ENCODE results near the gene ZFYVE27. TPM values are rescaled to one million over a fixed set of nuclear protein-coding genes. Genes with fewer than 3 reads are reported as not detected.

ZFYVE27 gene
- total RNA-seq, 6 experiments from 2014 or later = 9.2 to 19.3 (median 12.6) TPM

DNA sequence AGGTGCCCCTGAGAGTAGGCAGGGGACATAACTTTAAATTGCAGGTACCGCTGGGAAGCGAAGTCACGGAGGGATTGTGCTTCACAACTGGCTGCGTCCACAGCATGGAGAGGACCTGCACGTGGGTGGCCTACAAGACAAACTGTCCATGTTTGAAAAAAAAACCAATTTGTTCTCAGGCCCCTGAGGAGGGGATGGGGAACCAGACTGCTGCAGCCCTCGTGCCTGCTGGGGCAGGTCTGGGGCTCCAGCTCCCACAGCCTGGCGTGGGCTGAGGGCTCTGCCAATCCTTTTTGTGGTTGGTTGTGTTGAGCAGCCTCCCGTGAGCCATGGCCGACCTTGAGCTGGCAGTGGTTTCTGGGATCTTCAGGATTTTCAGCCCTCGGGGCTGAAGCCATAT, 25.1 kb downstream of the ZFYVE27 start:
- intact Hi-C loops (cut with DNase I) = no loop called here
- 100% methylated on average over 3 of the region's 10 CpGs for WGBS (ENCODE audit: insufficient coverage, low coverage, low lambda C conversion rate, missing lambda C conversion rate)
- Histone ChIP-seq H3K27me3 (no peaks in the 10 kb centered on the region), H3K4me1 (no peaks in the 10 kb centered on the region), H3K4me3 (no peak overlapping the region), H3K36me3 (peaks cover 0 to 31% (median 4%) of the 10 kb centered on the region in 4 donors), H3K9me3 (no peaks in the 10 kb centered on the region), H3K27ac (no peak overlapping the region)
- DNase-seq (peak in 1 of 3 donors; percentile 15), ATAC-seq (no peak)
- TF ChIP-seq, protein P1, sequence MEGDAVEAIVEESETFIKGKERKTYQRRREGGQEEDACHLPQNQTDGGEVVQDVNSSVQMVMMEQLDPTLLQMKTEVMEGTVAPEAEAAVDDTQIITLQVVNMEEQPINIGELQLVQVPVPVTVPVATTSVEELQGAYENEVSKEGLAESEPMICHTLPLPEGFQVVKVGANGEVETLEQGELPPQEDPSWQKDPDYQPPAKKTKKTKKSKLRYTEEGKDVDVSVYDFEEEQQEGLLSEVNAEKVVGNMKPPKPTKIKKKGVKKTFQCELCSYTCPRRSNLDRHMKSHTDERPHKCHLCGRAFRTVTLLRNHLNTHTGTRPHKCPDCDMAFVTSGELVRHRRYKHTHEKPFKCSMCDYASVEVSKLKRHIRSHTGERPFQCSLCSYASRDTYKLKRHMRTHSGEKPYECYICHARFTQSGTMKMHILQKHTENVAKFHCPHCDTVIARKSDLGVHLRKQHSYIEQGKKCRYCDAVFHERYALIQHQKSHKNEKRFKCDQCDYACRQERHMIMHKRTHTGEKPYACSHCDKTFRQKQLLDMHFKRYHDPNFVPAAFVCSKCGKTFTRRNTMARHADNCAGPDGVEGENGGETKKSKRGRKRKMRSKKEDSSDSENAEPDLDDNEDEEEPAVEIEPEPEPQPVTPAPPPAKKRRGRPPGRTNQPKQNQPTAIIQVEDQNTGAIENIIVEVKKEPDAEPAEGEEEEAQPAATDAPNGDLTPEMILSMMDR (IDR thresholded peaks at IDR 0.05) = no peak
- TF ChIP-seq POLR2A (IDR thresholded peaks at IDR 0.05) = no peak

DNA sequence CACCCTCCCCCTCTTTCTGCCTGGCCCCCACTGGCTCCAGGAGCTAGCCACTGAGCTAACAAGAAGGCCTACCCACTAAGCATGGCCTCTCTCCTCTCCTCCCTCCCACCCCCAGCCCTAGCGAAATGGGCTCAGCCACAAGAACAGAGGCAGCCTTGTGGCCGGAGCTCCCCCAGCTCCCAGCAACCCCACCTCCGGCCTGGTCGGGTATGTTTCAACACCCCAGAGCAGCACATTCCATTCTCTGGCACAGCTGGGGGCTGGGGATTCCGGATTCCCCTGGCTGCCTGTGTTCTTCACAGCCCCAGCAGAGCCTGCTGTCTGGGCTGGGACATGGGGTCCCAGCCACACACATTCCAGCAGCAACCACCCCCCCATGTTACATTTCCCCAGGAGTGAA, 25.9 kb downstream of the ZFYVE27 start:
- WGBS (ENCODE audit: insufficient coverage, low coverage, low lambda C conversion rate, missing lambda C conversion rate) = no CpG with 5 or more reads among the region's 5 CpGs
- no peaks in the 10 kb centered on the region for H3K9me3 ChIP-seq
- H3K4me1 ChIP-seq = no peaks in the 10 kb centered on the region
- no peak overlapping the region for H3K4me3 ChIP-seq
- no peak for TF ChIP-seq POLR2A (IDR thresholded peaks at IDR 0.05)
- TF ChIP-seq, protein P1 (IDR thresholded peaks at IDR 0.05) = no peak
- no peaks in the 10 kb centered on the region for H3K27me3 ChIP-seq
- intact Hi-C loops (cut with DNase I) = no loop called here
- ATAC-seq = peak in 2 of 4 donors; percentile 21 to 23
- H3K36me3 ChIP-seq = peaks cover 0 to 23% (median 4%) of the 10 kb centered on the region in 4 donors
- DNase-seq = peak in 1 of 3 donors; percentile 35
- H3K27ac ChIP-seq = no peak overlapping the region

DNA sequence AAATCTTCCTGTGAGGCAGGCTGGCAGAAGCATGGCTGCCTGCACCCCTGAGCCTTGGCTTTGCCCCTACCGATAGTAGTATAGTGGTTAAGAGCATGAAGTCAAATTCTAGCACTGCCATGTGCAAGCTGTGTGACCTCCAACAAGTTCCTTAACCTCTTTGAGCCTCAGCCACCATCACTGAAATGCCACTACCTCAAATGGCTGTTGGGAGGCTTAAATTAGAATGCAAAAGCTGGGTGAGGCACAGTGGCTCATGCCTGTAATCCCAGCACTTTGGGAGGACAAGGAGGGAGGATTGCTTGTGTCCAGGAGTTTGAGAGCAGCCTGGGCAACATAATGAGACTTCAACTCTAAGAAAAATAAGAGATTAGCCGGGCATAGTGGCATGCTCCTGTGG, 26.5 kb downstream of the ZFYVE27 start:
- H3K27me3 ChIP-seq = no peaks in the 10 kb centered on the region
- H3K9me3 ChIP-seq = no peaks in the 10 kb centered on the region
- H3K4me3 ChIP-seq = no peak overlapping the region
- no peaks in the 10 kb centered on the region for H3K4me1 ChIP-seq
- intact Hi-C loops (cut with DNase I) = no loop called here
- DNase-seq (peak in 1 of 3 donors; percentile 2), ATAC-seq (no peak)
- peaks cover 0 to 22% (median 4%) of the 10 kb centered on the region in 4 donors for H3K36me3 ChIP-seq
- WGBS (ENCODE audit: insufficient coverage, low coverage, low lambda C conversion rate, missing lambda C conversion rate) = 100% methylated on average over 1 of the region's 2 CpGs
- H3K27ac ChIP-seq = no peak overlapping the region
- no peak for TF ChIP-seq POLR2A (IDR thresholded peaks at IDR 0.05)
- TF ChIP-seq, protein P1 (IDR thresholded peaks at IDR 0.05) = no peak

DNA sequence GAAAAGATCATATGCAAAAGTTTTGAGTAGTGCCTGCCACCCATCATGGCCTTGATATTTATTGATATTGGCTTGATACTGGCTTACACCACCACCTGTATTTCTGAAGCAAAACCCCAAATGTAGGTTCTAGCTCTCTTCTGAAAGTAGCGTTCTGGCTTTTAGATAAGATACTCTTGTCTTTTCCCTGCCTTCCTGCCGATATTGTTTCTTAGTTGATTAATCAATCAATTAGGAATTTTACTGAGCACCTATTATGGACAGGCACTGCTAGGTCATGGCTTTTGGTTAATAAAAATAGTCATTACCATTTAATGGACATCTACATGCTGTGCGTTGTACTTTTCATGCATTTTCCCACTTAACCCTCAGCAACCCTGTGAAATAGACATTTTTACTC, 27.0 kb downstream of the ZFYVE27 start:
- TF ChIP-seq POLR2A (IDR thresholded peaks at IDR 0.05) = no peak
- TF ChIP-seq, protein P1 (IDR thresholded peaks at IDR 0.05) = no peak
- ATAC-seq (no peak), DNase-seq (no peak)
- Histone ChIP-seq H3K27me3 (no peaks in the 10 kb centered on the region), H3K4me3 (no peak overlapping the region), H3K4me1 (no peaks in the 10 kb centered on the region), H3K9me3 (no peaks in the 10 kb centered on the region), H3K27ac (no peak overlapping the region), H3K36me3 (peaks cover 0 to 22% (median 4%) of the 10 kb centered on the region in 4 donors)
- 84% methylated on average over 3 of the region's 3 CpGs for WGBS (ENCODE audit: insufficient coverage, low coverage, low lambda C conversion rate, missing lambda C conversion rate)
- intact Hi-C loops (cut with DNase I) = no loop called here

DNA sequence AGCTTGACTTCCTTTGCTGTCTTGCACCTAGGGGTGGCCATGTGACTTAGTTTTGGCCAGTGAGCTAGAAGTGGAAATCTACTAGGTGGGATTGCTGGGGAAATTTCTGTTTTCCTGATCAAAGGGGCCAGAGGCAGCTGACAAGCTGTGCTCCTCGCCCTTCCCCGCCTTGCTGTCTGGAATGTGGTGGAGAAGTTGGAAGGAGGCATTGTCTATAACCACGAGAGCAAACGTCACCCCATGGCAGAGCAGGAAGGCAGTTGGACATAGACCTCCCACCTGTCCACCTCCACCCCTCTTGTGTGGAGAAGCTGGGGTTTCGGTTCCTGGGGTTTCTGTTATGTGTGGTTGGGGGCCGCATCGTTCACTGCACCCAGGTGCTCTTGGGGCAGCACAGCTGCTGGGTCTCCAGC, 27.6 kb downstream of the ZFYVE27 start:
- no peaks in the 10 kb centered on the region for H3K9me3 ChIP-seq
- no peak for ATAC-seq
- H3K36me3 ChIP-seq = peaks cover 0 to 16% (median 3%) of the 10 kb centered on the region in 4 donors
- no peak overlapping the region for H3K4me3 ChIP-seq
- no peaks in the 10 kb centered on the region for H3K27me3 ChIP-seq
- TF ChIP-seq, protein P1 (IDR thresholded peaks at IDR 0.05) = no peak
- TF ChIP-seq POLR2A (IDR thresholded peaks at IDR 0.05) = no peak
- no peaks in the 10 kb centered on the region for H3K4me1 ChIP-seq
- WGBS (ENCODE audit: insufficient coverage, low coverage, low lambda C conversion rate, missing lambda C conversion rate) = 70% methylated on average over 2 of the region's 7 CpGs
- no peak overlapping the region for H3K27ac ChIP-seq
- DNase-seq = no peak
- intact Hi-C loops (cut with DNase I) = no loop called here
